Tibial nerve (tissue), 4 donors: ENCODE data around the gene ERBB4. TPM values are rescaled to one million over a fixed set of nuclear protein-coding genes. Genes with fewer than 3 reads are reported as not detected.

Experiments used
- DNase-seq, 2 donors: peaks; one replicate each; pipeline ENCODE4 v3.0.0-alpha.2; 2019; ENCODE audit warnings: low spot score in 2 of 2
- H3K27ac ChIP-seq, 4 donors: fragments of 200-600 bp; sonication (generic) in 3 of 4; one replicate each; pipeline ENCODE4 v1.5.1; 2017 to 2019; ENCODE audit warnings: mild to moderate bottlenecking in 1 of 4
- H3K27me3 ChIP-seq, 2 donors: fragments of 200-600 bp; sonication (generic) in 1 of 2; one replicate each; pipeline versions ENCODE4 v1.5.1 to v1.6.0; 2017 to 2019
- H3K36me3 ChIP-seq, 3 donors: fragments of 200-600 bp; sonication (generic); one replicate each; pipeline ENCODE4 v1.5.1; 2018 to 2019
- H3K4me1 ChIP-seq, 4 donors: fragments of 200-600 bp; sonication (generic) in 3 of 4; one replicate each; pipeline ENCODE4 v1.5.1; 2017 to 2019
- H3K4me3 ChIP-seq, 4 donors: fragments of 200-600 bp; sonication (generic) in 3 of 4; one replicate each; pipeline ENCODE4 v1.5.1; 2017 to 2019; ENCODE audit warnings: mild to moderate bottlenecking in 1 of 4, moderate library complexity in 1 of 4
- H3K9me3 ChIP-seq, 4 donors: fragments of 200-600 bp; sonication (generic) in 3 of 4; one replicate each; pipeline ENCODE4 v1.5.1; 2017 to 2019
- EP300 ChIP-seq, 2 donors: sonication (generic); formaldehyde crosslinking; IDR thresholded peaks; one replicate each; pipeline ENCODE4 v1.6.1; 2017; ENCODE audit warnings: antibody characterized with exemption in 2 of 2, mild to moderate bottlenecking in 1 of 2
- POLR2A ChIP-seq, 2 donors: fragments of 450-650 bp; IDR thresholded peaks; one replicate each; pipeline ENCODE4 v1.6.1; 2017; ENCODE audit warnings: antibody characterized with exemption in 2 of 2, mild to moderate bottlenecking in 2 of 2, moderate library complexity in 2 of 2
- WGBS, 2 donors: methylation state at CpG; one replicate each; pipeline ENCODE4 v1.1.5; 2018; 5-methylcytosine and 5-hydroxymethylcytosine counted together
- total RNA-seq, 4 donors: library from RNA; depleted of rRNA; stranded (reverse); fragments of >200 nt; gene quantifications; one replicate each; pipeline ENCODE4 v1.1.0, GENCODE V29; 2016
- TF ChIP-seq, protein P1 (sequence below), 5 experiments: fragments of 200-600 bp in 3 of 5; fragments of 450-650 bp in 2 of 5; sonication (generic) in 3 of 5; IDR thresholded peaks; one replicate each; pipeline ENCODE4 v1.5.1; 2016 to 2019; ENCODE audit warnings: antibody characterized with exemption in 5 of 5, mild to moderate bottlenecking in 3 of 5, moderate library complexity in 2 of 5

Gene ERBB4
- total RNA-seq, 4 donors from 2014 or later, result 2.4 to 3.3 (median 2.9) TPM

DNA sequence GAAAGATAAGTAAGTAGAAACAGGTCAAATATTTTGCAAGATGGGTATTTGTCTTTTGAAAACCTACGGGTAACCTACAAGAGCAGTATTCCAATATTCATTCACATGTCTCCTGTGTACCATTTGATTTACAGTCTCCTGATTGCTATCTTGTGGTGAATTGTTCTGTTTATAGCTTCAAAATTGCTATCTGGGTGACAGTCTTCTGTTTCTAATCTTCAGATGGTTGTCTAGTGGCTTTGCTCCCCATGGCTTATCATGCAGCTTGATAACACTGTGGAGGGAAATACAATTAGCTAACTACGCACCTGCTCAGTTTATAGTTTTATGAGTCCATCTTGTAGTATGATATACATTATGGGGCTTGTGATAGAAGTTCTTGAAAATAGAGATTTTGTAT, 1165.4 kb downstream of the ERBB4 start:
- Histone ChIP-seq H3K36me3 (no peaks in the 10 kb centered on the region), H3K9me3 (no peaks in the 10 kb centered on the region), H3K4me1 (no peaks in the 10 kb centered on the region), H3K4me3 (no peak overlapping the region), H3K27ac (no peak overlapping the region), H3K27me3 (no peaks in the 10 kb centered on the region)
- TF ChIP-seq, protein P1, sequence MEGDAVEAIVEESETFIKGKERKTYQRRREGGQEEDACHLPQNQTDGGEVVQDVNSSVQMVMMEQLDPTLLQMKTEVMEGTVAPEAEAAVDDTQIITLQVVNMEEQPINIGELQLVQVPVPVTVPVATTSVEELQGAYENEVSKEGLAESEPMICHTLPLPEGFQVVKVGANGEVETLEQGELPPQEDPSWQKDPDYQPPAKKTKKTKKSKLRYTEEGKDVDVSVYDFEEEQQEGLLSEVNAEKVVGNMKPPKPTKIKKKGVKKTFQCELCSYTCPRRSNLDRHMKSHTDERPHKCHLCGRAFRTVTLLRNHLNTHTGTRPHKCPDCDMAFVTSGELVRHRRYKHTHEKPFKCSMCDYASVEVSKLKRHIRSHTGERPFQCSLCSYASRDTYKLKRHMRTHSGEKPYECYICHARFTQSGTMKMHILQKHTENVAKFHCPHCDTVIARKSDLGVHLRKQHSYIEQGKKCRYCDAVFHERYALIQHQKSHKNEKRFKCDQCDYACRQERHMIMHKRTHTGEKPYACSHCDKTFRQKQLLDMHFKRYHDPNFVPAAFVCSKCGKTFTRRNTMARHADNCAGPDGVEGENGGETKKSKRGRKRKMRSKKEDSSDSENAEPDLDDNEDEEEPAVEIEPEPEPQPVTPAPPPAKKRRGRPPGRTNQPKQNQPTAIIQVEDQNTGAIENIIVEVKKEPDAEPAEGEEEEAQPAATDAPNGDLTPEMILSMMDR (IDR thresholded peaks at IDR 0.05), result no peak
- TF ChIP-seq POLR2A (IDR thresholded peaks at IDR 0.05) (no peak), EP300 (IDR thresholded peaks at IDR 0.05) (no peak)
- 91 to 93% methylated on average over 2 of the region's 2 CpGs for WGBS, 2 donors
- DNase-seq, result no peak

GRCh38 chr2:211371465-211371864, 1167.1 kb downstream of the ERBB4 start:
- TF ChIP-seq, protein P1 (IDR thresholded peaks at IDR 0.05), result no peak
- no peak for TF ChIP-seq POLR2A (IDR thresholded peaks at IDR 0.05)
- no peak for TF ChIP-seq EP300 (IDR thresholded peaks at IDR 0.05)
- DNase-seq, result no peak
- 91 to 94% methylated on average over 2 of the region's 2 CpGs for WGBS, 2 donors

DNA sequence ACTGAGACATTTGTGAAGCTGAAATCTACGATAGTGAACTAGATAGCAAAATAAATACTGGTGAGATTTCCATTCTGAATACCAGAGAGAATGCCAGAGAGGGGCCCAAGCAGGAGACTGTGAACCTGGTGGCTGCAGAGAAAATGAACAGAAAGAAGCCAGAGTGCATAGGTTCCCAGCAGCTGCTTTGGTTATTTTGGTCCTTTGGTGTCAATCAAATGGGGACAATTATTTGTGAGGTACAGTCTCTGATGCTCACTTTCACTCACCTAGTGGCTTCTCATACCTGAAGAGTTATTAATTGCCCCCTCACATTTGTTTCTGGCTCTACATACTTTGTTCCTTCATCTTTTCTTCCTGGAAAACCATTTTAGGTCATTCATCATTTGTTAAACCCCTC, 1170.1 kb downstream of the ERBB4 start:
- H3K27ac ChIP-seq, result no peak overlapping the region
- H3K4me1 ChIP-seq, result no peaks in the 10 kb centered on the region
- no peak for TF ChIP-seq EP300 (IDR thresholded peaks at IDR 0.05)
- no peaks in the 10 kb centered on the region for H3K27me3 ChIP-seq
- WGBS, 2 donors, result 5 to 33% methylated on average over 1 of the region's 1 CpG
- no peak overlapping the region for H3K4me3 ChIP-seq
- no peaks in the 10 kb centered on the region for H3K9me3 ChIP-seq
- DNase-seq, result no peak
- no peaks in the 10 kb centered on the region for H3K36me3 ChIP-seq

More at GRCh38 chr2:211371465-211371864, 1167.1 kb downstream of the ERBB4 start:
- no peak overlapping the region for H3K4me3 ChIP-seq
- no peaks in the 10 kb centered on the region for H3K27me3 ChIP-seq
- H3K9me3 ChIP-seq, result no peaks in the 10 kb centered on the region
- H3K36me3 ChIP-seq, result no peaks in the 10 kb centered on the region
- H3K27ac ChIP-seq, result no peak overlapping the region
- H3K4me1 ChIP-seq, result no peaks in the 10 kb centered on the region

- no peak for DNase-seq
- Histone ChIP-seq H3K27me3 (no peaks in the 10 kb centered on the region), H3K27ac (no peak overlapping the region), H3K9me3 (no peaks in the 10 kb centered on the region), H3K4me3 (no peak overlapping the region), H3K4me1 (no peaks in the 10 kb centered on the region), H3K36me3 (no peaks in the 10 kb centered on the region)
- TF ChIP-seq, protein P1 (IDR thresholded peaks at IDR 0.05), result no peak
- no peak for TF ChIP-seq EP300 (IDR thresholded peaks at IDR 0.05)
- no peak for TF ChIP-seq POLR2A (IDR thresholded peaks at IDR 0.05)
- 54 to 64% methylated on average over 4 of the region's 4 CpGs for WGBS, 2 donors
Observed at GRCh38 chr2:211367711-211368110, 1170.9 kb downstream of the ERBB4 start.

DNA sequence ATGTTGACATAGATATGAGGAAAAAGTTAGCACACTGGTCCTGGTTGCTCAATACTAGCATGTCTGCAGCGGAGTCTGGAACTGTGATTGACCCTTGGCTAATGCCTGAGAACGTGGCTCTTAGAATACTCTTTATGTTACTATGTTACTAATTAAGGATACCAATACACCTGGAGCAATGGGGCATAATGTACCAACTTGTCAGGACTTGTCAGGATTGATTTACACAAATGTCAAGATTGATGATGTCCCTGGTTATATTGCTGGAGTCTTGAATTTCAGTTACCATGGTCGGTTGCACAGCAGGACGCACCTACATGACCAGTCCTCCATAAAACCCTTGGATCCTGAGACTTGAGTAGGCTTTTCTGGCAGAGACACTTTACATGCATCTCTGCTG, 1171.3 kb downstream of the ERBB4 start:
- no peak overlapping the region for H3K4me3 ChIP-seq
- no peaks in the 10 kb centered on the region for H3K9me3 ChIP-seq
- 82 to 92% methylated on average over 4 of the region's 4 CpGs for WGBS, 2 donors
- no peak overlapping the region for H3K27ac ChIP-seq
- no peaks in the 10 kb centered on the region for H3K27me3 ChIP-seq
- DNase-seq, result no peak
- no peaks in the 10 kb centered on the region for H3K4me1 ChIP-seq
- TF ChIP-seq POLR2A (IDR thresholded peaks at IDR 0.05), result no peak
- TF ChIP-seq, protein P1 (IDR thresholded peaks at IDR 0.05), result no peak
- no peak for TF ChIP-seq EP300 (IDR thresholded peaks at IDR 0.05)
- no peaks in the 10 kb centered on the region for H3K36me3 ChIP-seq

- DNase-seq, result no peak
- no peak overlapping the region for H3K27ac ChIP-seq
- H3K27me3 ChIP-seq, result no peaks in the 10 kb centered on the region
- H3K9me3 ChIP-seq, result no peaks in the 10 kb centered on the region
- no peaks in the 10 kb centered on the region for H3K36me3 ChIP-seq
- WGBS, 2 donors, result 59 to 77% methylated on average over 1 of the region's 1 CpG
- no peaks in the 10 kb centered on the region for H3K4me1 ChIP-seq
- H3K4me3 ChIP-seq, result no peak overlapping the region
- TF ChIP-seq EP300 (IDR thresholded peaks at IDR 0.05) (no peak), POLR2A (IDR thresholded peaks at IDR 0.05) (no peak)
- TF ChIP-seq, protein P1 (IDR thresholded peaks at IDR 0.05), result no peak
Observed at GRCh38 chr2:211364911-211365310, 1173.7 kb downstream of the ERBB4 start.
